ENCODE data around the gene CBS. TPM values are rescaled to one million over a fixed set of nuclear protein-coding genes. Genes with fewer than 3 reads are reported as not detected.

Gene CBS
- total RNA-seq, 1 donor from 2014 or later = 51.9 TPM

- DNase-seq (ENCODE audit: low read depth) = no peak
- no peak overlapping the region for H3K4me3 ChIP-seq (ENCODE audit: low read depth, low read length)
- TF ChIP-seq CTCF (conservative IDR thresholded peaks at IDR 0.05; ENCODE audit: low read depth, low read length) = no peak
These were observed 40.8 kb downstream of the CBS start for GRCh38 chr21:43034826-43035225.

GRCh38 chr21:43034101-43034500 lies 41.5 kb downstream of the CBS start:
- TF ChIP-seq CTCF (conservative IDR thresholded peaks at IDR 0.05; ENCODE audit: low read depth, low read length) = no peak
- no peak for DNase-seq (ENCODE audit: low read depth)
- H3K4me3 ChIP-seq (ENCODE audit: low read depth, low read length) = no peak overlapping the region

GRCh38 chr21:43031121-43031619 lies 44.5 kb downstream of the CBS start:
- TF ChIP-seq CTCF (conservative IDR thresholded peaks at IDR 0.05; ENCODE audit: low read depth, low read length) = no peak
- H3K4me3 ChIP-seq (ENCODE audit: low read depth, low read length) = no peak overlapping the region
- DNase-seq (ENCODE audit: low read depth) = no peak

- no peak overlapping the region for H3K4me3 ChIP-seq (ENCODE audit: low read depth, low read length)
- TF ChIP-seq CTCF (conservative IDR thresholded peaks at IDR 0.05; ENCODE audit: low read depth, low read length) = no peak
- no peak for DNase-seq (ENCODE audit: low read depth)
These were observed 45.9 kb downstream of the CBS start for GRCh38 chr21:43029785-43030184.

- no peak overlapping the region for H3K4me3 ChIP-seq (ENCODE audit: low read depth, low read length)
- TF ChIP-seq CTCF (conservative IDR thresholded peaks at IDR 0.05; ENCODE audit: low read depth, low read length) = no peak
- no peak for DNase-seq (ENCODE audit: low read depth)
These were observed 47.5 kb downstream of the CBS start for GRCh38 chr21:43027846-43028731.

- H3K4me3 ChIP-seq (ENCODE audit: low read depth, low read length) = no peak overlapping the region
- peak; percentile 85 for DNase-seq (ENCODE audit: low read depth)
- no peak for TF ChIP-seq CTCF (conservative IDR thresholded peaks at IDR 0.05; ENCODE audit: low read depth, low read length)
These were observed 49.9 kb downstream of the CBS start for GRCh38 chr21:43025636-43026180.

Measured in epithelial cell of proximal tubule (primary cell).